IPS DF 4.7 (cell line): Measurements from ENCODE around the gene PRADC1.

Source experiments
- DNase-seq: peaks from one replicate; pipeline ENCODE4 v3.0.0-alpha.2; 2013; ENCODE audit warnings: low spot score; ENCODE audit errors: extremely low read depth

PRADC1 gene

DNA sequence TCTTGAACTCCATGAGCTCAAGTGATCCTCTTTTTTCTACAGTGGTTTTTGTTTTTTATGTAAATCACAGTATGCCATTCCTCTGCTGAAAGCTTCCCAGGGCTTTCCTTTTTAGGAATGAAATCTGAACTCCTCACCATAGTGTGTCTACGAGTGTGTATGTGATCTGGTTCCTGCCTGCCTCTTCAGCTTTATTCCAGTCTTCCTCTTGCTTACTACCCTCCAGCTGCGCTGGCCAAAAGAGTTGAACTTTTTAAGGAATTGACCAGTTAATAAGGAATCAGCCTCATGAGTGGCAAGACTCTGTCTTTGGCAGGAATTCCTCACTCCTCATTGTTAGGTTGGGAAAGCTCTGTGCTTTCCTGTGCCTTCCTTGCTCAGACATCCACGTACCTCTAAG, 5.1 kb upstream of the PRADC1 start:
- DNase-seq = no peak

DNA sequence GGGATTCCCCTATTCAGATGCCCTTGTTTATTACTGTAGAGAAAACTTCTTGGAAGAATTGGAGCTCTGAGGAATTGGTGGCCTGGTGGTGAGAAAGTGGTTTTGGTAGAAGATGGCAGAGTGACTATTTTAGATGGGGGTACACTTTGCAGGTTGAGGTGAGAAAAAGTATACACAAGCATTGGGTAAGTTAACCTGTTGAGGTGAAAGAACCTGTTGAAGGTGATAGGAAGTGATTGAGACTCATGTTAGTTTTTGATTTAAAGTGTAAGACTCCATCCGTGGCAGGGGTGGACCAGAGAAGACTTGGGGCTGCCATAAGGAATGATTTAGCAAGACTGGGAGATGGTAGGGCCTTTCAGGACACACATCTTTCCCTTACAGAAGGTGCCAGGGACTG, 4.1 kb upstream of the PRADC1 start:
- no peak for DNase-seq

DNA sequence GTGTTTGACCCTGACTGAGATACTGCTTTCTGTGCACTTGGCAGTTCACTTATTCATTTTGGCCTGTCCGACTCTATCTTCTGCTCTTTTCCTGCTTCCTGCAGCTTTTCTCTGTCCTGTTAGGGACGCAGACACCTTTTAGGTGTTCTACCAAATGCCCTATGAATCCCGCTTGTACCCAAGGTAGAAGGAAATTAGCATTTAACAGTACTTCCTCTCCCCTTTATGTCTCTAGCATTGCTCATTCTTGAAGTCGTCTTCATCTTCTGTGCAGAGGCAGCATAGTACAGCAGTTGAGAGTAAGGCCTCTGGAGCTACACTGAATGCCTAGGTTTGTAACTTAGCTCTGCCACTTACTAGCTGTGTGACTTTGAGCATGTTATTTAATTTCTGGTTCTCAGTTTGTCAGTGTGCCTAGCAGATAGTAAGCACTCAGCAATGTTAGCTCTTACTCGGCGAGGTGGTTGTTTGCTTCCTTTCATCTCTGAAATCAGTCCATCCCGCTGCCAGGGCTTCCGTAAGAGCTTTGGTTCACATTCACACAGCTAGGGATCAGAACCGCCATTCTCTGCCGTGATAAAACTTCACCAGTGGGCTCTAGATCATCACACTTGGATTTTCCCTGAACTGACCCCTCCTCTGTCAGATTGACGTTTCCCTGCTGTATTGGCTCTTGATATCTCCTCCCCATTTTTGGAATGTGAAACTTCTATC, 2.4 kb upstream of the PRADC1 start:
- DNase-seq = no peak

DNA sequence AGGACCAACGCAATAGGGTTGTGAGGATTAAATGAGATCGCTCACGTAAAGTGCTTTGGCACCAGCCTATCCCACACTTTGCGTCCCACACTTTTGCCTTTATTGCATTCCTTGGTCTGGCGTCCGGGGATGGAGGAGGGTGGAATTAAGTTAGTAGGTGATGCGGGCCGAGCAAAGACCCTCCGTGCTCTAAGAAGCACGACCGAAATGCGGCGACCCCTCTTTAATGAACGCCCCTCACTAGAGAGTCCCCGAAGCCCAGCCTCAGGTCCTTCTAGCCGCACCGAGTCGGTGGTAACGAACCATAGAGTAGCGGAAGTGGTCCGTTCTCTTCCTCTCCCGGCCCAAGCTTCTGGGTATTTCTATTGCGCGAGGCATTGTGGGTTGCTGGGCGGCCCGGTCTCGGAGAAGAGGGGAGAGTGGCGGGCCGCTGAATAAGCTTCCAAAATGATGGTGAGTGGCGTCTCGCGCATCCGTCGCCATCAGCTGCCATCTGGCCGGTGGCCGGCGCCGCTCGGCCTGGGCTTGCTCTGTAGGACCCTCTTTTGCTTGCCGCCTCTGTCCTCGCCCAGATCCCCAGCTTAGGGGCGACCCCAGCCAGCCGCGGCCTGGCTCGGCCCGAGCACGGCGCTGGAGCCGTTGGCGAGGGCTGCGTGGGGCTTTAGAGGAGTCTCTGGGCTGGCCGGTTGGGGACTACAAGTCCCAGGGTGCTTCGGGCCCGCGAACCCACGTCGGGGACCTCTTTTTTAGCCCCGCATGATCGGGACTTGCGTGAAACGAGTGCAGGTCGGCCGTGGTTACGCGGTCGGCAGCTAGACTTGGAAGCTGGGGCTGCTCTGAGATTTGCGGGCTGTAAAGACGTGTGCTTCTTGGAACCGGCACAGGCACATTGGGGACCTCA, 1.1 kb upstream of the PRADC1 start, which contains the start of gene CCT7:
TSS of gene CCT7 (plus strand) at position 377 of the 901 bp plus-strand sequence. CDS start at position 448, 71 bp downstream.
- no peak for DNase-seq

DNA sequence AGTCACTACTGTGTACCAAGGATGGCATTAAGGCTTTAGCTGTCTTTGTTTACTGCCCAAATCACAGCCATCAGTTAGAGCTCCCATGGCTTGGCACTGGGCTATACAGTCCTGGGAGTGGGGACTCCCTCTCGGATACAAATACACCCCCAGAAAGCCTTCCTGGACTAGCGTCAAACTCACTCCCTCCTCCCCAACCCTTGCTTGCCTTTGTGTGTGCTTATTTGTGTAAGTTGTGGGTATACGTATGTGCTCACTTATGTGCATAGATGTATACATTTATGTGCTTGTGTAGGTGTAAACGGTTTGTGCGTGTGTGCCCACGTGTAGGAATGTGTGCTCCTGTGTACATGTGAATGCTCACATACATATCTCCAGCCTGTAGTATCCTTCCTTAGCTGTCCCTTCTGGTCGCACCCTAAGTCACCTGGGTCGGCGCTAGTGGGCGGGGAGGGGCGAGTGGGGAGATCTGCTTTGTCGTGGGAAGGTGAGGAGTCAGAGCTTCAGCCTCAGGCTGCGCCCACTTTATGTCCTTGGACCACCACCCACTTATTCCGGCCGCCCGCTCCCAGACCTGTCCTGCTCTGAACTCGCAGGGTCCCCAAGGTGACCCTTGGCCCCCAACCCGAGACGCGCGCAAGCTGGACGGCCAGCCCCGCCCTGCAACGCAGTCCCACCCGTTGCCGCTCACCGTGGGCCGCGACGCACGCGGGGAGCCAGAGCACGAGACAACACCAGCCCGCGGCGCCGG, 461 bp downstream of the PRADC1 start:
- DNase-seq = no peak

DNA sequence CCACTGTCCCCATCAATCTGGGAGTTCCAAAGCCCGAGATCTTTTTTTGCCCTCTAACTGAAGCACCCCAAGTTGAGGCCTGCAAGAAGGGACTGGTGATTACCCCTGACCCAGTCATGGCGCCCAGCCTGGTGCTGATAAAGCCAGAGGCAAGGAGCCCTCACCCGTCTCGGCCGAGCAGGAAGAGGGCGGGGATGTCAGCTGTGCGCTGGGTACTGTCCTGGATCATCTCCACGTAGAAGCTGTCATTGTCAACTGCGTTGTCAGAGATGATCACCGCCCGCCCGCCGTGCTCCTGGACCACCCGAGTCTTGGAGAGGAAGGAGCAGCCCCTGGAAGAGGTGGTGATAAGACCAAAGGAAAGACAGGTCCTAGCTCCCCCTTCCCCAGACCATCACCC, 4.4 kb downstream of the PRADC1 start:
- DNase-seq = no peak

DNA sequence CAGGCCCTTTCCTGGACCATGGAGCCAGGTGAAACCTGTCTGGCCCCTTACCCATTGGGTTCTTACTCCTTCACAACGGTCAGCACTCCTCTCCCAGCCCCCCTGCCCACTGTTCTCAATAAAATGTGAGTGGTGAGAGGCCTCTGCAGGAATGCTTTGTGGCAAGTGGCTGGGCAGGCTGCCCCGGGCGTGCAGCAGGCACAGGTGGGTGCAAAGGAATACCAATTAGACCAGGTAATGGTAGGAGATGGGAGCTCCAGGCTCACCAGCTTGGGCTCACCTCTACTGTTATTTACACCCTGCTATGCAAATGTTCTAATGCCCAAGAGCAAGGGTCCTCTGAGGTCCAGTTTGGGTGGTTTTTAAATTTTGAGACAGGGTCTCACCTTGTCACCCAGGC, 6.0 kb downstream of the PRADC1 start:
- DNase-seq = no peak

DNA sequence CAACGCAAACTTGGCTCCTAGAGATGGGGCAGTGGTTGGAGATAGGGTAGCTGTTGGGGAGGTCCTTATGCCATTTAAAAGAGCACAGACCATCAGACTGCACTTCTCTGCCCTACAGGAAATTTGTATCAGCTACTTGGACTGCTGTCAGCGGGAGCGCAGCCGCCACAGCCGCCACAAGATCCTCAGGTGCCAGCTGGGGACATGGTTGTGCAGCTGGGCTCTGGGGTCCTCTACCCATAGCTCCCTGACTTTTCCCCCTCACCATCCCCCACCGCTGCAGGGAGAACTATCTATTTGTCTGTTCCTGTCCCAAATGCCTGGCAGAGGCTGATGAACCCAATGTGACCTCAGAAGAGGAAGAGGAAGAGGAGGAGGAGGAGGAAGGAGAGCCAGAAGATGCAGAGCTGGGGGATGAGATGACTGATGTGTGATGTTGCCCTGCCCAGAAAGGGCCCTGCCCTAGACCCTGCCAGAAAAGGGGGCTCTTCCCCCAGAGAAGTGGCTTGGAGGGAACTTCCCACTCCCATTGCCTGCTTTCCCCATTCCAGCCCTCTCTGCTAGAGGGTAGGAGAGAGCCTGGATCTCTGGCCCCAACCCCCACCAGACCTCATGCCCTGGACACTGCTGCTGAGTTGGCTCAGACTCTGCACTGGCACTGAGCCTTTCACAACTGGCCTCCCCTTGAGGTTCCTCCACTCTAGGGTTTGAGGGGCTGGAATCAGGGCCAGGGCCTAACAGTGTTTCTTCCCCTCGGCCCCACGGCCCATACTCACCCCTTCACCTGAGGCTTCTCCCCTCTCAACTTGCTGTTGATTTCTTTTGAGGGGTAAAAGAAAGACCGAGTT, 7.3 kb downstream of the PRADC1 start:
- no peak for DNase-seq

DNA sequence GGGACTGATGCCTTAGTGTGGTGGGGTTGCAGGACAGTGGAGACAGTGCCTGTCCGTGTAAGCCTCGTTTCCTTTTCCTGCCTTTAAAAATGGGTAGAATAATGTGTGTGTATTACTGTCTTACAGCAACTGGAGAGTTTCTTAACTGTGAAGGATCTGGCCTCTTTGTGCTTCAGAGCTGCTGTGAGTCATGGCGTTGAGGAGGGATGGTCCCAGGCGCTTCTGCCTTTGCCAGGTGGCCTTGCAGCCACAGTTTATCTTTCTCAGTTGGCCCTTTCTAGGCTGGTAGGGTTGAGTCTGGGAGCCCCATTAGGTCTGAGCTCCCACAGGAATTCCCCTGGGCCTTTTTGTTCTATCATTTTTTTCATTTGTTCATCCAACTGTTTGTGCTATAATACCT, 9.2 kb downstream of the PRADC1 start:
- no peak for DNase-seq

DNA sequence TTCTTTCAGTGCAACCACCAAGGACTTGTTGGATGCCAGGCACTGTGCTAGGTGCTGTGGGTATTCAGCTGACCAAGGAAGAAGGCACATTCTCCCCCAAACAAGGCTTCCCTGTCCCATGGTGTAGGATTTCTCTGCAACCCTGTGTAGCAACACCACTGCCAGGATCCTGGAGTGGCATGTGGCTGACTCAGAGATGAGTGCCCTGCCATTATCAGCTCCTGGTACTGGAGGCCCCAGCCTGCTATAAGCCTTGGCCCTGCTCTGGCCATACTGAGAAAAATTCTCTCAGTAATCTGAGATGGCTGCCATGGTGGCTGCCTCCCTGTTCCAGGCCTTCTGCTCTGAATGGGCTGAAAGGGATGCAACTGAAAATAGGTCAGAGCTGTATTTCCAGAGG, 14.7 kb downstream of the PRADC1 start:
- no peak for DNase-seq

DNA sequence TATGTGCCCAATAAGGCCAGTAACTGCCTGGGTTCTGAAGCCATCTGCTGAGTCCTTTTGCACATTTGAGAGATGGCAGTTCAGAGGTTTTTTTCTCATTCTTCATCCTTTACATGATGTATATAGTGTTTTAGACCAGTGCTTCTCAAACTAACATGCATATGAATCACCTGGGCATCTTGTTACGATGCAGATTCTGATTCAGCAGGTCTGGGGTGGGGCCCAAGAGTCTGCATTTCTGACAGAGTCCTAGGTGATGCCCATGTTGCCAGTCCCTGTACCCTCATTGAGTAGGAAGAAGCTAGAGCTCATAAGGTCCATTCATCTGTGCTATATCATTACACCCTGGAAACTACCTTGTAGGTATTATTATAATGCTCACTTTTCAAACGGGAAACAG, 15.2 kb downstream of the PRADC1 start:
- no peak for DNase-seq

DNA sequence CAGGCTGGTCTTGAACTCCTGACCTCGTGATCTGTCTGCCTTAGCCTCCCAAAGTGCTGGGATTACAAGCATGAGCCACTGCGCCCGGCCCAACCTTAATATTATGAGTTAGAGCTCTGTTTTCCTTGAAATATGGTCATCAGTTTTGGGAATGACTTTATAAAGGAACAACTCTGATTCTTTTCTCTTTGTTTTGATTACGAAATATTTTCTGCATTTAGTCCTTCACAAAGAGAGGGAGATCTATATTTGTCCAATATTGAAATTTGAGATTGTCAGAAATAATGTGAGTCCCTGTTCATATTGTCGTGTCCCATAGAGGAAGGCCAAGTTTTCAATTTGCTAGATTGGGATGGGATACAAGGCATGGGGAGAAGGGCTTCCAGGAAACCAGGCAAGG, 15.9 kb downstream of the PRADC1 start:
- no peak for DNase-seq

DNA sequence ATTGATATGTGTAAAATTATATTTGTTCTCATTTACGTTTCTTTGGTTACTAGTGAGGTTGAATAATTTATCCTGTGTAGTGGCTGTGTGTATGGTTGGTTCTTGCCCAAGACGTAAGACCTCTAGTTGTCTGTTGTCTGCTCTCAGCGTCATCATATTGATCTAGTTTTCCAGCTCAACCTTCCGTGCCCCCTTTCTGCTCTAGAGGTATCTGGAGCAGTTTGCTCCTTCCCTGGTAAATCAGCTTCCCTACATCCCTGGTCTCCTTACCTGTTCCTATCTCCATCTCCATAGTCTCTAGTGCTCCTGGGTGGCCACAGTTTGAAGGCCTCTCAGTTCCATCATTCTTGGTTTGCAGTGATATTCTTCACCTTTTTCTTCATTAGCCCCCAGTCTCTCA, 17.8 kb downstream of the PRADC1 start:
- no peak for DNase-seq

DNA sequence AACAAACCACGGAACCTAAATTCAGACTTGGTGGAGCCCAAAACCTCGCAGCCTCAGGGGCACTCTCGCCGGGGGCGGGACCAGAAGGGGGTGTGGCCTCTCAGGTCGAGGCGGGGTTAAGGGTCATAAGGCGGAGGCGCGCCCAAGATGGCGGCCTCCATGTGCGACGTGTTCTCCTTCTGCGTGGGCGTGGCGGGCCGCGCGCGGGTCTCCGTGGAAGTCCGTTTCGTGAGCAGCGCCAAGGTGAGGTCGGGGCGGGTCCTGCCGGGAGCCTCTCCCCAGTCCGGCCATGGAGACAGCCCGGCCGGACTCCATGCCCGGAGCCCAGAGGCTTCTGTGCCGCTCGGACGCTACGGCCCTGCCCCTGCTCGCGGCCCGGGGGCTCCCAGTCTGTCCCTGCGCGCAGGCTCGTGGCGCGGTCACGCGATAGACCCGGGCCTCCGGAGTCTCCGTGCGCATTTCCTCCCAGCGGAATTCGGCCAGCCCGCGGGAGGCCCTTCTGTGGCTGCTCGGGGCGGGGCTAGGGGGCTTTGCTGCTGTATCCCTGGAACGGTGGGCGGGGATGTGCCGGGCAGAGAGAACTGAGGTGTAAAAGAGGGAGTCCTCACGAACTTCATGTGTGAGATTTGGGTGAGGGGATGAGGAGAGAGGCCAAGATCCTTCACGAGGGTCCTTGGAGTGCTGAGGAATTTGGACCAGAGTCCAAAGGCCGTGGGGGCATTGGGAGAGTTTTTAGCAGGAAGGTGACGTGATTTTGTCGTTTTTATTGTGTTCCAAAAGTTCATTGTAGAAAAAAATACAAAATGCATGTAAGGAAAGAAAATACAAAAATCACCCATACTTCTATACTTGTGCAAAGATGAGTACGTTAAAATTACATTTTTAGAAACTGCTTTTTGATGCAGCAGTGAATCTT, 18.7 kb downstream of the PRADC1 start, which contains the start of gene SMYD5:
TSS of gene SMYD5 (plus strand) at position 126 of the 916 bp plus-strand sequence. CDS start at position 148, 22 bp downstream.
- DNase-seq = no peak

DNA sequence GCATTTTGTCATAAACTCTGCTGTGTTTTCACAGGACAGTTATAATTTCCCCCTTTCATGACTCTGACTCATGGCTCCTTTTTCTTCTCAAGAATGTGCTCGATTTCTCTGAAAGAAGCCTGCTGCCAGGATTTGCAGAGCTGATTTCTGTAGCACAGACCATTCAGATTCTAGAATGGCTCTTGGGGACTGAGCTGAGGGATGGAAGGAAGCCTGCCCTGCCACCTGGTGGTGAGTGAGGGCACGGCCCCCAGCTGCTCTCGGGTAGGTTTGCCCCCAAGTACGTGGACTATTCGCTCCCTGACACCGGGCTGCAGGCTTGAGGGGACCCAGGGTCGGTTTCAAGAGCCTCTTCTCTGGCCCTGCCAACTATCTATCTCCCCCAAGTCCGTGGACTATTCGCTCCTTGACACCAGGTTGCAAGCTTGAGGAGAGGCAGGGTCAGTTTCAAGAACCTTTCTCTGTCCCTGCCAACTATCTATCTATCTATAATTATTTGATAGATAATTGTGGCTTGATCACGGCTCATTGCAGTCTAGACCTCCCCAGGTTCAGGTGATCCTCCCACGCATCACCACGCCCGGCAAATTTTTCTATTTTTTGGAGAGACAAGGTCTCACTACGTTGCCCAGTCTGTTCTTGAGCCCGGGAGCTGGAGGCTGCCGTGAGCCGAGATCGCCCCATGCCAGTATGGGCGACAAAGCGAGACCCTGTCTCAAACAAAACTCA, 20.4 kb downstream of the PRADC1 start:
- DNase-seq = no peak

DNA sequence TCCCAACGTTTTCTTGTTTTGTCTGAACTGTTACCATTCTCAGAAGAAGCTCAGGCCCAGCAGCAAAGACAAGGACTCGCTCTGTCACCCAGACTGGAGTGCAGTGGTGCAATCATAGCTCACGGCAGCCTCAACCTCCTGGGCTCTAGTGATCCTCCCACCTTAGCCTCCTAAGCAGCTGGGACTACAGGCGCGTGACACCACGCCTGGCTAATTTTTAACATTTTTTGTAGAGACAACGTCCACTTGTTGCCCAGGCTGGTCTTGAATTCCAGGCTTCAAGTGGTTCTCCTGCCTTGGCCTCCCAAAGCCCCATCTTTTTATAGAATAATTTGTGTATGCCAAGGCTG, 21.0 kb downstream of the PRADC1 start:
- DNase-seq = no peak

DNA sequence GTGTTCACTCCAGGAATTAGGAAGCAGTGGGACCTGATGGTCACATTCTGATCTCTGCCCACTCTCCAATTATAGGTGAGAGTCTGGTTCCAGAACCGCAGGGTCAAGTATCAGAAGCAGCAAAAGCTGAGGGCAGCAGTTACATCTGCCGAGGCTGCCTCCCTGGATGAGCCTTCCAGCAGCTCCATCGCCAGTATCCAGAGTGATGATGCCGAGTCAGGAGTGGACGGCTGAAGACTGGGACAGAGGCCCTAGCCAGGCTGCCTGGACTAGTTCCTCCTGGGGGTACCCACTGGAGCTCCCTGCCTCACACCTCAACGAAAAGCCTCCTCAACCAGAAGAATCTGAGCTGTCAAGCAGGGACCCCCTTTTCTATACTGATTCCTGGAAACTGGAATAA, 22.3 kb downstream of the PRADC1 start:
- DNase-seq = no peak

DNA sequence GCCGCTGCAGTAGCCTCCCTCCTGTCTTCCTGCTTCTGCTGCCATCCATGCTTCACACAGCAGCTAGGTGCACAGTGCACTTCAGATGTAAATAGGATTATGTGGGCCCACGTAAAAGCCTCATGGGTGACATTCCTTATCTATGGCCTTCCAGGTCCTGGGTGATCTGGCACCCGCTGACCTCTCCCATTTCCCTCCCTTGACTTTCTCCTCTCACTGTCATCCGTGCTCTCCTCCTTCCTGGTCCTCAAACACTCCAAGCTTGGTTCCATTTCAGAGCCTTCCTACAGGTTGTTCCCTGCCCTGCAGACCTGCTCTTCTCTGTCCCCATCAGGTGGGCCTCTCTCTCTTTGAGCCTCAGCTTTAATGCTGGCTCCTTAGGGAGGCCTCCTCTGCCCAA, 23.0 kb downstream of the PRADC1 start:
- DNase-seq = no peak

DNA sequence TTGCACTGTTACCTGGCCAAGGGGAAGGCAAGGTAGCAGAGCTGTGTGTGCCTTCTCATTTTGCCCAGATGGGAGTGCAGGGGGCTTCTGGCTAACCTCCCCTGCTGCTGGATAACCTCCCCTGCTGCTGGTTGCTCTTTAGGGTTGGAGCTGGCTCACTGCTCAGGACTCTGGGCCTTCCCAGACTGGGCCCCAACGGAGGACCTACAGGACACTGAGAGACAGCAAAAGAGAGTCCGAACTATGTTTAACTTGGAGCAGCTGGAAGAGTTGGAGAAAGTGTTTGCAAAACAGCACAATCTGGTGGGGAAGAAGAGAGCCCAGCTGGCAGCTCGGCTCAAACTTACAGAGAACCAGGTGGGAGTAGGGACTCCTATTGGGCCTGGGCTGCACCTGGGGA, 24.8 kb downstream of the PRADC1 start:
- DNase-seq = no peak
